ENCODE measurements around the gene BABAM2. TPM values are rescaled to one million over a fixed set of nuclear protein-coding genes. Genes with fewer than 3 reads are reported as not detected.

Gene BABAM2
- total RNA-seq, 1 donor from 2014 or later, result 34.6 TPM

GRCh38 chr2:27914805-27915175 lies 24.3 kb downstream of the BABAM2 start:
- H3K27ac Mint-ChIP-seq, result no peak overlapping the region
- DNase-seq (ENCODE audit: low spot score), result no peak
- H3K9me3 Mint-ChIP-seq, result no peaks in the 10 kb centered on the region
- H3K4me3 Mint-ChIP-seq, result no peak overlapping the region
- Histone ChIP-seq H3K4me3 (no peak overlapping the region), H3K27ac (no peak overlapping the region), H3K27me3 (no peaks in the 10 kb centered on the region), H3K9ac (no peak overlapping the region), H2AFZ (replicated peaks) (no peak overlapping the region), H3F3A (ENCODE audit: low read depth) (no peaks in the 10 kb centered on the region), H3K36me3 (no peaks in the 10 kb centered on the region), H4K20me1 (ENCODE audit: low read depth) (peaks cover 3% of the 10 kb centered on the region), H3K79me2 (ENCODE audit: low read depth) (no peaks in the 10 kb centered on the region), H3K4me2 (no peak overlapping the region), H3K4me1 (no peaks in the 10 kb centered on the region), H3K9me3 (ENCODE audit: low read depth) (no peaks in the 10 kb centered on the region)
- no peaks in the 10 kb centered on the region for H3K36me3 Mint-ChIP-seq
- TF ChIP-seq EZH2phosphoT487 (IDR thresholded peaks at IDR 0.05) (no peak), CTCF (IDR thresholded peaks at IDR 0.05) (no peak), EZH2 (IDR thresholded peaks at IDR 0.05) (no peak)
- H3K4me1 Mint-ChIP-seq, result no peaks in the 10 kb centered on the region
- H3K27me3 Mint-ChIP-seq (ENCODE audit: insufficient read depth, low read depth), result no peaks in the 10 kb centered on the region

- Histone ChIP-seq H3K4me2 (no peak overlapping the region), H3K27ac (no peak overlapping the region), H3K79me2 (ENCODE audit: low read depth) (no peaks in the 10 kb centered on the region), H3K4me1 (no peaks in the 10 kb centered on the region), H3K36me3 (no peaks in the 10 kb centered on the region), H2AFZ (replicated peaks) (no peak overlapping the region), H4K20me1 (ENCODE audit: low read depth) (peaks cover 3% of the 10 kb centered on the region), H3K9ac (no peak overlapping the region), H3K9me3 (ENCODE audit: low read depth) (no peaks in the 10 kb centered on the region), H3F3A (ENCODE audit: low read depth) (no peaks in the 10 kb centered on the region), H3K4me3 (no peak overlapping the region), H3K27me3 (no peaks in the 10 kb centered on the region)
- DNase-seq (ENCODE audit: low spot score), result no peak
- H3K27me3 Mint-ChIP-seq (ENCODE audit: insufficient read depth, low read depth), result no peaks in the 10 kb centered on the region
- no peak overlapping the region for H3K27ac Mint-ChIP-seq
- no peaks in the 10 kb centered on the region for H3K9me3 Mint-ChIP-seq
- H3K36me3 Mint-ChIP-seq, result no peaks in the 10 kb centered on the region
- no peaks in the 10 kb centered on the region for H3K4me1 Mint-ChIP-seq
- TF ChIP-seq EZH2 (IDR thresholded peaks at IDR 0.05) (no peak), EZH2phosphoT487 (IDR thresholded peaks at IDR 0.05) (no peak), CTCF (IDR thresholded peaks at IDR 0.05) (no peak)
- H3K4me3 Mint-ChIP-seq, result no peak overlapping the region
These were observed 24.7 kb downstream of the BABAM2 start for GRCh38 chr2:27915191-27915590.

- TF ChIP-seq EZH2phosphoT487 (IDR thresholded peaks at IDR 0.05) (no peak), CTCF (IDR thresholded peaks at IDR 0.05) (no peak), EZH2 (IDR thresholded peaks at IDR 0.05) (no peak)
- no peaks in the 10 kb centered on the region for H3K4me1 ChIP-seq
- Mint-ChIP-seq H3K27me3 (ENCODE audit: insufficient read depth, low read depth) (no peaks in the 10 kb centered on the region), H3K27ac (no peak overlapping the region), H3K4me1 (no peaks in the 10 kb centered on the region), H3K9me3 (no peaks in the 10 kb centered on the region), H3K36me3 (no peaks in the 10 kb centered on the region), H3K4me3 (no peak overlapping the region)
- H3K79me2 ChIP-seq (ENCODE audit: low read depth), result no peaks in the 10 kb centered on the region
- H3K36me3 ChIP-seq, result no peaks in the 10 kb centered on the region
- H3F3A ChIP-seq (ENCODE audit: low read depth), result no peaks in the 10 kb centered on the region
- no peak for DNase-seq (ENCODE audit: low spot score)
- no peaks in the 10 kb centered on the region for H3K9me3 ChIP-seq (ENCODE audit: low read depth)
- H3K4me2 ChIP-seq, result no peak overlapping the region
- no peaks in the 10 kb centered on the region for H3K27me3 ChIP-seq
- H2AFZ ChIP-seq (replicated peaks), result no peak overlapping the region
- no peak overlapping the region for H3K27ac ChIP-seq
- H3K4me3 ChIP-seq, result no peak overlapping the region
- peaks cover 3% of the 10 kb centered on the region for H4K20me1 ChIP-seq (ENCODE audit: low read depth)
- no peak overlapping the region for H3K9ac ChIP-seq
These were observed 25.3 kb downstream of the BABAM2 start for GRCh38 chr2:27915874-27916273.

Data from neural progenitor cell (in vitro differentiated cells).